GM23338 (cell line): Measurements from ENCODE around the gene SLC37A1. TPM values are rescaled to one million over a fixed set of nuclear protein-coding genes. Genes with fewer than 3 reads are reported as not detected.

Experiments used
- ATAC-seq: fragments of 200-7000 bp; cut with Tn5 transposase; 3 replicates; pipeline ENCODE4 v1.9.1; 2020
- DNase-seq: peaks from one replicate; pipeline ENCODE4 v3.0.0-alpha.2; 2015; ENCODE audit warnings: low spot score
- H2AFZ ChIP-seq: fragments of 200-600 bp; sonication (generic); 2 replicates; pipeline ENCODE4 v1.8.0; 2016; ENCODE audit warnings: antibody characterized with exemption, mild to moderate bottlenecking, moderate library complexity
- H3F3A ChIP-seq: fragments of 200-600 bp; sonication (generic); replicated peaks from 2 replicates; pipeline ENCODE4 v1.8.0; 2017; ENCODE audit warnings: antibody characterized with exemption, mixed run types, low read depth
- H3K27ac ChIP-seq: fragments of 200-600 bp; sonication (generic); 2 replicates; pipeline ENCODE4 v1.6.1; 2016; ENCODE audit warnings: low read depth
- H3K27me3 ChIP-seq: fragments of 200-600 bp; sonication (generic); 2 replicates; pipeline ENCODE4 v1.8.0; 2016; ENCODE audit warnings: mild to moderate bottlenecking, mixed run types, moderate library complexity; ENCODE audit not compliant: insufficient read depth
- H3K36me3 ChIP-seq: fragments of 200-600 bp; sonication (generic); 2 replicates; pipeline ENCODE4 v1.8.0; 2016; ENCODE audit warnings: mild to moderate bottlenecking; ENCODE audit not compliant: insufficient read depth
- H3K4me1 ChIP-seq: fragments of 200-600 bp; sonication (generic); 2 replicates; pipeline ENCODE4 v1.8.0; 2016; ENCODE audit warnings: mild to moderate bottlenecking, moderate library complexity; ENCODE audit not compliant: insufficient read depth
- H3K4me2 ChIP-seq: fragments of 200-600 bp; sonication (generic); 2 replicates; pipeline ENCODE4 v1.7.1; 2017; ENCODE audit warnings: mixed run types
- H3K4me3 ChIP-seq: fragments of 200-600 bp; sonication (generic); 2 replicates; pipeline ENCODE4 v1.6.1; 2016; ENCODE audit warnings: mixed run types
- H3K79me2 ChIP-seq: fragments of 200-600 bp; sonication (generic); replicated peaks from 2 replicates; pipeline ENCODE4 v1.8.0; 2017; ENCODE audit warnings: mild to moderate bottlenecking; ENCODE audit not compliant: insufficient read depth
- H3K9me2 ChIP-seq: fragments of 200-600 bp; sonication (generic); 2 replicates; pipeline ENCODE4 v1.8.0; 2017; ENCODE audit not compliant: insufficient read depth
- H4K20me1 ChIP-seq: fragments of 200-600 bp; sonication (generic); replicated peaks from 2 replicates; pipeline ENCODE4 v1.8.0; 2017; ENCODE audit warnings: mild to moderate bottlenecking; ENCODE audit not compliant: insufficient read depth
- H3K27ac Mint-ChIP-seq: 2 replicates; pipeline ENCODE4 v1.8.0; 2020; ENCODE audit warnings: inconsistent platforms, mild to moderate bottlenecking, moderate library complexity, mixed read lengths
- H3K27me3 Mint-ChIP-seq: 3 replicates; pipeline ENCODE4 v1.8.0; 2022; ENCODE audit warnings: low read depth, mild to moderate bottlenecking, moderate library complexity, mixed read lengths, inconsistent platforms; ENCODE audit not compliant: insufficient read depth, poor library complexity
- H3K36me3 Mint-ChIP-seq: 3 replicates; pipeline ENCODE4 v1.8.0; 2021; ENCODE audit warnings: low read depth, mild to moderate bottlenecking, inconsistent platforms, moderate library complexity, mixed read lengths
- H3K4me1 Mint-ChIP-seq: 3 replicates; pipeline ENCODE4 v1.8.0; 2020; ENCODE audit warnings: mild to moderate bottlenecking, inconsistent platforms, mixed read lengths
- H3K4me3 Mint-ChIP-seq: 3 replicates; pipeline ENCODE4 v1.8.0; 2021; ENCODE audit warnings: moderate library complexity, mild to moderate bottlenecking, inconsistent platforms, mixed read lengths
- H3K9me3 Mint-ChIP-seq: 3 replicates; pipeline ENCODE4 v1.8.0; 2020; ENCODE audit warnings: moderate library complexity, mild to moderate bottlenecking, inconsistent platforms, mixed read lengths
- EZH2phosphoT487 ChIP-seq: fragments of 200-600 bp; sonication (generic); IDR thresholded peaks from one replicate; pipeline ENCODE4 v1.8.1; 2018; ENCODE audit warnings: antibody characterized with exemption; ENCODE audit not compliant: unreplicated experiment
- JUNB ChIP-seq: IDR thresholded peaks from one replicate; pipeline ENCODE4 v1.6.1; 2016; ENCODE audit warnings: antibody characterized with exemption; ENCODE audit not compliant: unreplicated experiment
- NANOG ChIP-seq: IDR thresholded peaks from 2 replicates; pipeline ENCODE4 v1.6.1; 2016; ENCODE audit warnings: antibody characterized with exemption, borderline replicate concordance
- polyA plus RNA-seq: library from polyadenylated mRNA; unstranded; fragments of >200 nt; fragmentation: Nextera tagmentation; extraction: Ambion mirVana; gene quantifications from 2 replicates; pipeline ENCODE4 v1.2.1, GENCODE V29; 2016
- total RNA-seq: library from RNA; depleted of rRNA; stranded (reverse); fragments of >200 nt; shearing (Covaris generic); gene quantifications from 2 replicates; pipeline ENCODE4 v1.2.3, GENCODE V29; 2014
- TF ChIP-seq, protein P1 (sequence below): IDR thresholded peaks from 2 replicates; pipeline ENCODE4 v1.6.1; 2016; ENCODE audit warnings: antibody characterized with exemption
- TF ChIP-seq, protein P2 (sequence below), 2 experiments: fragments of 200-600 bp in 1 of 2; sonication (generic) in 1 of 2; conservative IDR thresholded peaks; 2 replicates each; pipeline versions ENCODE4 v1.5.1 to v1.6.1; 2016 to 2017; ENCODE audit warnings: antibody characterized with exemption in 2 of 2, low read depth in 2 of 2, mild to moderate bottlenecking in 2 of 2, moderate library complexity in 1 of 2
- TF ChIP-seq, protein P3 (sequence below): IDR thresholded peaks from one replicate; pipeline ENCODE4 v1.6.1; 2018; ENCODE audit warnings: antibody characterized with exemption; ENCODE audit not compliant: unreplicated experiment

Gene SLC37A1
- total and polyA plus RNA-seq, 2 experiments from 2014 or later = 14.0 to 30.3 TPM

DNA sequence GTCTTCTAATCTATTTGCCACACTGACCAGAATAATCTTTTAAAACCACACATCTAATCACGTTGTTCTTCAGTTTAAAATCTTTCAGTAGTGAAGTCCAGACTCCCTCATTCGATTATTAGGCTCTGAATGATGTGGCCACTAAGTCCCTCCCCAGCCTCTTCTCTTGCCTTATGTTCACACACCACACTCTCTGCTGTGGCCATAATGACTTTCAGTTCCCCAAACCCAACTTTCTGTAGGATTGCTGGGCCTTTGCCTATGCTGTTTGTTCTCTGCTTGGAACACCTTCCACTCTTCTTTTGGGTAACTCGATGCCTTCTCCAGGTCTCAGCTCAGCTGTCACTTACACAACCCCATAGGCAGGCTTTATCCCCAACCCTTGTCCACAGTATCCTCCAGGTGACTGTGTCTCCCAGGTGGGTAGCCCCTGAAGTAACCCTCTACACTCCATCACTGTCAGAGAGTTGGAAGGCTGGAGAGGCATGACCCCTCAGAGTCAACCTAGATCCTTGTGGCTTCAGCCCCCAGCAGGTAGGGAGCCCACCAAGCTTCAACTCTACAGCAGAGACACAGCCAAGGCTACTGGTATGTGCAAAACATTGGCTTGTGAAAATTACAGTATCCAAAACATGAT, 8.4 kb upstream of the SLC37A1 start:
- ATAC-seq = no peak
- H3K4me3 Mint-ChIP-seq = no peak overlapping the region
- H3K36me3 Mint-ChIP-seq = no peaks in the 10 kb centered on the region

DNA sequence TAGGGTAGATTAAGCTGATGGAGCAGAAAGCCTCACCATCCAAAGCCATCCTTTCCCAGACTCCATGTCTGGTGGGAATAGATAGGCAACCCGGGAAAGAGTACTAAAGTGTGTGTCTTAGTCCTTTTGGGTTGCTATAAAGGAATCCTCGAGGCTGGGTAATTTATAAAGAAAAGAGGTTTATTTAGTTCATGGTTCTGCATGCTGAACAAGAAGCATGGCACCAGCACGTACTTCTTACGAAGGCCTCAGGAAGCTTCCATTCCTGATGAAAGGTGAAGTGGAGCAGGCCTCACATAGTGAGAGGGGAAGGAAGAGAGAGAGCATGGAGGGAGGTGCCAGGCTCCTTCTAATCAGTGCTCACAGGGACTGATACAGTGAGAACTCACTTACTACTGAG, 6.2 kb upstream of the SLC37A1 start:
- H3K36me3 ChIP-seq = no peaks in the 10 kb centered on the region
- Mint-ChIP-seq H3K27me3 (peaks cover 1% of the 10 kb centered on the region), H3K27ac (no peak overlapping the region), H3K36me3 (no peaks in the 10 kb centered on the region; the same call in 2 of the 3 replicates), H3K9me3 (no peaks in the 10 kb centered on the region), H3K4me1 (peaks cover 6% of the 10 kb centered on the region), H3K4me3 (no peak overlapping the region)
- peaks cover 2% of the 10 kb centered on the region; the same call in 1 of the 2 replicates for H3F3A ChIP-seq
- H2AFZ ChIP-seq = no peak overlapping the region
- H3K4me2 ChIP-seq = no peak overlapping the region
- no peaks in the 10 kb centered on the region for H3K79me2 ChIP-seq
- no peak for ATAC-seq
- H3K9me2 ChIP-seq = no peaks in the 10 kb centered on the region
- no peak overlapping the region for H3K27ac ChIP-seq
- DNase-seq = no peak
- H3K27me3 ChIP-seq = peaks cover 7% of the 10 kb centered on the region; the same call in 1 of the 2 replicates
- H4K20me1 ChIP-seq = no peaks in the 10 kb centered on the region
- H3K4me1 ChIP-seq = 0 out of 2 replicates have a peak, but pooled peaks cover 3% of the 10 kb centered on the region
- H3K4me3 ChIP-seq = no peak overlapping the region
- TF ChIP-seq, protein P1, sequence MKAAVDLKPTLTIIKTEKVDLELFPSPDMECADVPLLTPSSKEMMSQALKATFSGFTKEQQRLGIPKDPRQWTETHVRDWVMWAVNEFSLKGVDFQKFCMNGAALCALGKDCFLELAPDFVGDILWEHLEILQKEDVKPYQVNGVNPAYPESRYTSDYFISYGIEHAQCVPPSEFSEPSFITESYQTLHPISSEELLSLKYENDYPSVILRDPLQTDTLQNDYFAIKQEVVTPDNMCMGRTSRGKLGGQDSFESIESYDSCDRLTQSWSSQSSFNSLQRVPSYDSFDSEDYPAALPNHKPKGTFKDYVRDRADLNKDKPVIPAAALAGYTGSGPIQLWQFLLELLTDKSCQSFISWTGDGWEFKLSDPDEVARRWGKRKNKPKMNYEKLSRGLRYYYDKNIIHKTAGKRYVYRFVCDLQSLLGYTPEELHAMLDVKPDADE = no peak

More for the DNA sequence above, 8.4 kb upstream of the SLC37A1 start:
- DNase-seq = no peak
- Histone ChIP-seq H3K27me3 (no peaks in the 10 kb centered on the region), H3K27ac (no peak overlapping the region), H3K9me2 (no peaks in the 10 kb centered on the region), H3F3A (no peaks in the 10 kb centered on the region), H2AFZ (no peak overlapping the region), H4K20me1 (no peaks in the 10 kb centered on the region), H3K4me3 (no peak overlapping the region), H3K79me2 (no peaks in the 10 kb centered on the region), H3K4me2 (no peak overlapping the region), H3K4me1 (no peaks in the 10 kb centered on the region), H3K36me3 (no peaks in the 10 kb centered on the region)
- TF ChIP-seq EZH2phosphoT487 (no peak), NANOG (no peak), JUNB (no peak)
- TF ChIP-seq, protein P2, sequence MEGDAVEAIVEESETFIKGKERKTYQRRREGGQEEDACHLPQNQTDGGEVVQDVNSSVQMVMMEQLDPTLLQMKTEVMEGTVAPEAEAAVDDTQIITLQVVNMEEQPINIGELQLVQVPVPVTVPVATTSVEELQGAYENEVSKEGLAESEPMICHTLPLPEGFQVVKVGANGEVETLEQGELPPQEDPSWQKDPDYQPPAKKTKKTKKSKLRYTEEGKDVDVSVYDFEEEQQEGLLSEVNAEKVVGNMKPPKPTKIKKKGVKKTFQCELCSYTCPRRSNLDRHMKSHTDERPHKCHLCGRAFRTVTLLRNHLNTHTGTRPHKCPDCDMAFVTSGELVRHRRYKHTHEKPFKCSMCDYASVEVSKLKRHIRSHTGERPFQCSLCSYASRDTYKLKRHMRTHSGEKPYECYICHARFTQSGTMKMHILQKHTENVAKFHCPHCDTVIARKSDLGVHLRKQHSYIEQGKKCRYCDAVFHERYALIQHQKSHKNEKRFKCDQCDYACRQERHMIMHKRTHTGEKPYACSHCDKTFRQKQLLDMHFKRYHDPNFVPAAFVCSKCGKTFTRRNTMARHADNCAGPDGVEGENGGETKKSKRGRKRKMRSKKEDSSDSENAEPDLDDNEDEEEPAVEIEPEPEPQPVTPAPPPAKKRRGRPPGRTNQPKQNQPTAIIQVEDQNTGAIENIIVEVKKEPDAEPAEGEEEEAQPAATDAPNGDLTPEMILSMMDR (conservative IDR thresholded peaks at IDR 0.05; ENCODE audit: low read depth in 2 of 2) = no peak
- TF ChIP-seq, protein P3, sequence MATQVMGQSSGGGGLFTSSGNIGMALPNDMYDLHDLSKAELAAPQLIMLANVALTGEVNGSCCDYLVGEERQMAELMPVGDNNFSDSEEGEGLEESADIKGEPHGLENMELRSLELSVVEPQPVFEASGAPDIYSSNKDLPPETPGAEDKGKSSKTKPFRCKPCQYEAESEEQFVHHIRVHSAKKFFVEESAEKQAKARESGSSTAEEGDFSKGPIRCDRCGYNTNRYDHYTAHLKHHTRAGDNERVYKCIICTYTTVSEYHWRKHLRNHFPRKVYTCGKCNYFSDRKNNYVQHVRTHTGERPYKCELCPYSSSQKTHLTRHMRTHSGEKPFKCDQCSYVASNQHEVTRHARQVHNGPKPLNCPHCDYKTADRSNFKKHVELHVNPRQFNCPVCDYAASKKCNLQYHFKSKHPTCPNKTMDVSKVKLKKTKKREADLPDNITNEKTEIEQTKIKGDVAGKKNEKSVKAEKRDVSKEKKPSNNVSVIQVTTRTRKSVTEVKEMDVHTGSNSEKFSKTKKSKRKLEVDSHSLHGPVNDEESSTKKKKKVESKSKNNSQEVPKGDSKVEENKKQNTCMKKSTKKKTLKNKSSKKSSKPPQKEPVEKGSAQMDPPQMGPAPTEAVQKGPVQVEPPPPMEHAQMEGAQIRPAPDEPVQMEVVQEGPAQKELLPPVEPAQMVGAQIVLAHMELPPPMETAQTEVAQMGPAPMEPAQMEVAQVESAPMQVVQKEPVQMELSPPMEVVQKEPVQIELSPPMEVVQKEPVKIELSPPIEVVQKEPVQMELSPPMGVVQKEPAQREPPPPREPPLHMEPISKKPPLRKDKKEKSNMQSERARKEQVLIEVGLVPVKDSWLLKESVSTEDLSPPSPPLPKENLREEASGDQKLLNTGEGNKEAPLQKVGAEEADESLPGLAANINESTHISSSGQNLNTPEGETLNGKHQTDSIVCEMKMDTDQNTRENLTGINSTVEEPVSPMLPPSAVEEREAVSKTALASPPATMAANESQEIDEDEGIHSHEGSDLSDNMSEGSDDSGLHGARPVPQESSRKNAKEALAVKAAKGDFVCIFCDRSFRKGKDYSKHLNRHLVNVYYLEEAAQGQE = no peak
- Mint-ChIP-seq H3K9me3 (no peaks in the 10 kb centered on the region), H3K27ac (no peak overlapping the region), H3K27me3 (no peaks in the 10 kb centered on the region), H3K4me1 (peaks cover 2% of the 10 kb centered on the region; the same call in 1 of the 3 replicates)
